Neural progenitor cell (in vitro differentiated cells): ENCODE results near the gene FBXO10. TPM values are rescaled to one million over a fixed set of nuclear protein-coding genes. Genes with fewer than 3 reads are reported as not detected.
"Not testable (repeated sequence)": the region's sequence is repeated elsewhere in the genome, so short reads cannot be mapped to it uniquely, and the experiment has no call there.

Source experiments
- DNase-seq: peaks from one replicate; pipeline ENCODE4 v3.0.0-alpha.2; 2016; ENCODE audit warnings: low spot score
- H2AFZ ChIP-seq: fragments of 200-600 bp; sonication (generic); replicated peaks from 2 replicates; pipeline ENCODE4 v1.6.1; 2016; ENCODE audit warnings: antibody characterized with exemption
- H3F3A ChIP-seq: fragments of 200-600 bp; sonication (generic); 2 replicates; pipeline ENCODE4 v1.6.1; 2016; ENCODE audit warnings: antibody characterized with exemption, low read depth
- H3K27ac ChIP-seq: fragments of 200-600 bp; sonication (generic); 2 replicates; pipeline ENCODE4 v1.5.1; 2016; ENCODE audit warnings: mild to moderate bottlenecking
- H3K27me3 ChIP-seq: fragments of 200-600 bp; sonication (generic); 2 replicates; pipeline ENCODE4 v1.6.1; 2016; ENCODE audit warnings: mild to moderate bottlenecking, moderate library complexity
- H3K36me3 ChIP-seq: fragments of 200-600 bp; sonication (generic); 2 replicates; pipeline ENCODE4 v1.5.1; 2016
- H3K4me1 ChIP-seq: fragments of 200-600 bp; sonication (generic); 2 replicates; pipeline ENCODE4 v1.6.1; 2016; ENCODE audit warnings: mixed run types
- H3K4me2 ChIP-seq: fragments of 200-600 bp; sonication (generic); 2 replicates; pipeline ENCODE4 v1.6.1; 2016
- H3K4me3 ChIP-seq: fragments of 200-600 bp; sonication (generic); 2 replicates; pipeline ENCODE4 v1.5.1; 2016
- H3K79me2 ChIP-seq: fragments of 200-600 bp; sonication (generic); 2 replicates; pipeline ENCODE4 v1.6.1; 2016; ENCODE audit warnings: low read depth
- H3K9ac ChIP-seq: fragments of 200-600 bp; sonication (generic); 2 replicates; pipeline ENCODE4 v1.6.1; 2016
- H3K9me3 ChIP-seq: fragments of 200-600 bp; sonication (generic); 2 replicates; pipeline ENCODE4 v1.5.1; 2016; ENCODE audit warnings: low read depth
- H4K20me1 ChIP-seq: fragments of 200-600 bp; sonication (generic); 2 replicates; pipeline ENCODE4 v1.6.1; 2016; ENCODE audit warnings: low read depth
- H3K27ac Mint-ChIP-seq: 3 replicates; pipeline ENCODE4 v1.8.0; 2021; ENCODE audit warnings: mixed read lengths
- H3K27me3 Mint-ChIP-seq: 2 replicates; pipeline ENCODE4 v1.8.0; 2022; ENCODE audit warnings: low read depth, mild to moderate bottlenecking, inconsistent platforms, moderate library complexity, mixed read lengths; ENCODE audit not compliant: insufficient read depth
- H3K36me3 Mint-ChIP-seq: 3 replicates; pipeline ENCODE4 v1.8.0; 2021; ENCODE audit warnings: mixed read lengths
- H3K4me1 Mint-ChIP-seq: 3 replicates; pipeline ENCODE4 v1.8.0; 2021; ENCODE audit warnings: mixed read lengths
- H3K4me3 Mint-ChIP-seq: 3 replicates; pipeline ENCODE4 v1.8.0; 2021; ENCODE audit warnings: mild to moderate bottlenecking, moderate library complexity, mixed read lengths
- H3K9me3 Mint-ChIP-seq: 3 replicates; pipeline ENCODE4 v1.8.0; 2020; ENCODE audit warnings: mixed read lengths
- CTCF ChIP-seq: fragments of 200-600 bp; sonication (generic); IDR thresholded peaks from 2 replicates; pipeline ENCODE4 v1.5.1; 2017; ENCODE audit warnings: antibody characterized with exemption, mild to moderate bottlenecking
- EZH2 ChIP-seq: fragments of 200-600 bp; sonication (generic); IDR thresholded peaks from 2 replicates; pipeline ENCODE4 v1.6.1; 2017; ENCODE audit warnings: antibody characterized with exemption, mild to moderate bottlenecking, moderate library complexity
- EZH2phosphoT487 ChIP-seq: fragments of 200-600 bp; sonication (generic); IDR thresholded peaks from 2 replicates; pipeline ENCODE4 v1.6.1; 2017; ENCODE audit warnings: antibody characterized with exemption
- total RNA-seq: library from RNA; depleted of rRNA; stranded (reverse); fragments of >200 nt; gene quantifications from 2 replicates; pipeline ENCODE4 v1.2.3, GENCODE V29; 2015; ENCODE audit warnings: low replicate concordance

The FBXO10 gene
- total RNA-seq, 1 donor from 2014 or later, result 13.4 TPM

- H2AFZ ChIP-seq, result peak overlapping the region; percentile 90
- H4K20me1 ChIP-seq, result peaks cover 11% of the 10 kb centered on the region
- peak overlapping the region; percentile 59 for H3K9ac ChIP-seq
- H3K27me3 ChIP-seq, result no peaks in the 10 kb centered on the region
- peaks cover 22% of the 10 kb centered on the region for H3K79me2 ChIP-seq
- H3K9me3 ChIP-seq, result no peaks in the 10 kb centered on the region
- H3K4me3 ChIP-seq, result peak overlapping the region; percentile 79
- H3F3A ChIP-seq, result peaks cover 5% of the 10 kb centered on the region
- peaks cover 11% of the 10 kb centered on the region for H3K4me1 ChIP-seq
- Mint-ChIP-seq H3K4me3 (peak overlapping the region; percentile 92), H3K36me3 (peaks cover 16% of the 10 kb centered on the region), H3K9me3 (no peaks in the 10 kb centered on the region), H3K27ac (peak overlapping the region; percentile 82), H3K27me3 (peaks cover 3% of the 10 kb centered on the region), H3K4me1 (peaks cover 29% of the 10 kb centered on the region)
- H3K36me3 ChIP-seq, result no peaks in the 10 kb centered on the region
- no peak overlapping the region for H3K27ac ChIP-seq
- H3K4me2 ChIP-seq, result peak overlapping the region; percentile 96
- DNase-seq, result no peak
- TF ChIP-seq EZH2 (no peak), EZH2phosphoT487 (no peak), CTCF (no peak)
Measured at GRCh38 chr9:37486256-37486615, 89.9 kb downstream of the FBXO10 start.

GRCh38 chr9:37485389-37486255 lies 90.6 kb downstream of the FBXO10 start, which contains the start of gene POLR1E:
TSS of gene POLR1E (plus strand) at chr9:37485948. CDS start at chr9:37486048, 100 bp downstream.
- peak within 1 kb of the TSS; percentile 83 for H3K27ac Mint-ChIP-seq
- H3K4me2 ChIP-seq, result peak within 1 kb of the TSS; percentile 96
- peaks cover 5% of the 10 kb centered on the region for H3F3A ChIP-seq
- peaks cover 11% of the 10 kb centered on the region for H4K20me1 ChIP-seq
- H3K36me3 ChIP-seq, result no peaks in the 10 kb centered on the region
- DNase-seq, result peak; percentile 96
- no peaks in the 10 kb centered on the region for H3K9me3 ChIP-seq
- peak within 1 kb of the TSS; percentile 59 for H3K9ac ChIP-seq
- H3K27me3 Mint-ChIP-seq, result peaks cover 3% of the 10 kb centered on the region
- H3K27me3 ChIP-seq, result no peaks in the 10 kb centered on the region
- peak within 1 kb of the TSS; percentile 79 for H3K4me3 ChIP-seq
- H2AFZ ChIP-seq, result peak within 1 kb of the TSS; percentile 90
- H3K36me3 Mint-ChIP-seq, result peaks cover 10% of the 10 kb centered on the region
- no peak within 1 kb of the TSS for H3K27ac ChIP-seq
- H3K4me3 Mint-ChIP-seq, result peak within 1 kb of the TSS; percentile 92
- no peak for TF ChIP-seq EZH2phosphoT487
- no peak for TF ChIP-seq CTCF
- TF ChIP-seq EZH2, result no peak
- no peaks in the 10 kb centered on the region for H3K9me3 Mint-ChIP-seq
- peaks cover 22% of the 10 kb centered on the region for H3K79me2 ChIP-seq
- H3K4me1 Mint-ChIP-seq, result peaks cover 29% of the 10 kb centered on the region
- H3K4me1 ChIP-seq, result peaks cover 11% of the 10 kb centered on the region

GRCh38 chr9:37480759-37481158 lies 95.4 kb downstream of the FBXO10 start:
- Mint-ChIP-seq H3K36me3 (no peaks in the 10 kb centered on the region), H3K4me1 (peaks cover 12% of the 10 kb centered on the region), H3K27ac (no peak overlapping the region), H3K9me3 (peaks cover 3% of the 10 kb centered on the region), H3K27me3 (peaks cover 3% of the 10 kb centered on the region), H3K4me3 (no peak overlapping the region)
- Histone ChIP-seq H3K9ac (no peak overlapping the region), H3K27ac (no peak overlapping the region), H3K4me3 (no peak overlapping the region), H3K9me3 (no peaks in the 10 kb centered on the region), H3K4me2 (no peak overlapping the region), H3K79me2 (no peaks in the 10 kb centered on the region), H3K4me1 (no peaks in the 10 kb centered on the region), H3F3A (peaks cover 5% of the 10 kb centered on the region), H3K36me3 (no peaks in the 10 kb centered on the region), H4K20me1 (no peaks in the 10 kb centered on the region), H3K27me3 (no peaks in the 10 kb centered on the region), H2AFZ (no peak overlapping the region)
- TF ChIP-seq EZH2 (no peak), CTCF (no peak), EZH2phosphoT487 (no peak)
- no peak for DNase-seq

- H3K9me3 Mint-ChIP-seq, result peaks cover 22% of the 10 kb centered on the region
- not testable (repeated sequence) for H4K20me1 ChIP-seq, H3K36me3 ChIP-seq, H3K9me3 ChIP-seq, H2AFZ ChIP-seq, H3K27me3 Mint-ChIP-seq, H3K27me3 ChIP-seq, H3K9ac ChIP-seq, H3K27ac Mint-ChIP-seq, H3K4me3 Mint-ChIP-seq, H3K4me1 ChIP-seq, H3K79me2 ChIP-seq, H3K4me2 ChIP-seq, H3K36me3 Mint-ChIP-seq, H3K27ac ChIP-seq, H3K4me3 ChIP-seq, H3K4me1 Mint-ChIP-seq, DNase-seq
- peaks cover 11% of the 10 kb centered on the region for H3F3A ChIP-seq
Measured at GRCh38 chr9:37477987-37478619, 98.1 kb downstream of the FBXO10 start.

- DNase-seq, H3K4me3 Mint-ChIP-seq, H3K79me2 ChIP-seq, H3K27me3 ChIP-seq, H3K4me2 ChIP-seq, H2AFZ ChIP-seq, H4K20me1 ChIP-seq, H3K4me1 Mint-ChIP-seq, H3K27ac ChIP-seq, H3K4me1 ChIP-seq, H3K9ac ChIP-seq, H3K36me3 ChIP-seq, H3K4me3 ChIP-seq, H3K36me3 Mint-ChIP-seq, H3K9me3 ChIP-seq, H3K27ac Mint-ChIP-seq: not testable (repeated sequence)
- H3K9me3 Mint-ChIP-seq, result peaks cover 24% of the 10 kb centered on the region
- peaks cover 11% of the 10 kb centered on the region for H3K27me3 Mint-ChIP-seq
- H3F3A ChIP-seq, result peaks cover 18% of the 10 kb centered on the region
Measured at GRCh38 chr9:37477443-37477842, 98.7 kb downstream of the FBXO10 start.
